Left renal pelvis (tissue), 4 donors: Measurements from ENCODE around the gene TEC. TPM values are rescaled to one million over a fixed set of nuclear protein-coding genes. Genes with fewer than 3 reads are reported as not detected.
"Not testable (repeated sequence)": the region's sequence is repeated elsewhere in the genome, so short reads cannot be mapped to it uniquely, and the experiment has no call there.

Experiments used
- DNase-seq, 4 donors: peaks; one replicate each; pipeline ENCODE4 v3.0.0-alpha.2; 2013; ENCODE audit warnings: low read depth in 4 of 4, low spot score in 3 of 4
- polyA plus RNA-seq, 4 donors: library from polyadenylated mRNA; unstranded; fragments of 120-200 nt; gene quantifications; one replicate each; pipeline ENCODE4 v1.2.1, GENCODE V29; 2013; ENCODE audit not compliant: insufficient read length in 4 of 4

TEC gene
- polyA plus RNA-seq = 1 to 10 TPM; 1.6 to 4.3 (median 3.4) TPM

DNA sequence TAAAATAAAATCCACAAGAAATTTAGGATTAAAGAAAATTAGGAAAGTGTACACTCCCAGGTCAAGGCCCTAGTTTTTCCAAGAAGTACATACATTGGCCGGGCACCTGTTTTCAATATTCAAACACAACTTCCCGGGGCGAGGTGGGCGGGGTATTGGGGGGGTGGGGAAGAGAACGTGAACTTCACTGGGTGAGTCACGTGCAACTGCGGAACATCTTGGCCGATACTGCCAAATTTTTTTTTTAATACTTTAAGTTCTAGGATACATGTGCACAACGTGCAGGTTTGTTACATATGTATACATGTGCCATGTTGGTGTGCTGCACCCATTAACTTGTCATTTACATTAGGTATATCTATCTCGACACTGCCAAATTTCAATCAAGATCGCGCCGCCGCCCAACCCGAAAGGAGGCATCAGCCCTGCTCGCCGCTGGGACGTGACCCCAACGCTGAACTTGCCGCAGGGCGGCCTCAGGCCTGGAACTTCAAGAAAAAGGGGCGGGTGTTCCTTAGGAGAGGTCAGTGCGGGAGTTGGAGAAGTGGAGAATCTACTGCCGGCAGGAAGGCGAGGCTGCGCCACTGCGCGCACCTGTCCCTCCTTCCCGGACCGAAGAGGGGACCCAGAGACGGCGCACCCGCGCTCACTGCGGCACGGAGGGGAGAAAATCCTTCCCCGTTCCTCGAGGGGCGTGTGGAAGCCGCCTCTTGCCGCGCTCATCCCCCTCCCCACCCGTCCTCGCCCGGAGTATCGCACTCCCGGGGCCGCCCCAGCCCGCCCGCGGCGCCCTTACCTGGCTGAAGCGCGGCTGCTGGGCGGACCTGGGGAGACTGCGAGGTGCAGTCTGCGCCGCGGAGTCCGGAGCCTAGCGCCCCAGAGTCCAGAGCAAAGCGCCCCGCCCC is at the start of gene TEC:
Gene TEC (minus strand): TSS at position 883 of the 905 bp plus-strand sequence. CDS start 41,224 bp downstream, outside the sequence.
- DNase-seq = peak in 3 of 4 donors; percentile 12 to 31 (median 19)

DNA sequence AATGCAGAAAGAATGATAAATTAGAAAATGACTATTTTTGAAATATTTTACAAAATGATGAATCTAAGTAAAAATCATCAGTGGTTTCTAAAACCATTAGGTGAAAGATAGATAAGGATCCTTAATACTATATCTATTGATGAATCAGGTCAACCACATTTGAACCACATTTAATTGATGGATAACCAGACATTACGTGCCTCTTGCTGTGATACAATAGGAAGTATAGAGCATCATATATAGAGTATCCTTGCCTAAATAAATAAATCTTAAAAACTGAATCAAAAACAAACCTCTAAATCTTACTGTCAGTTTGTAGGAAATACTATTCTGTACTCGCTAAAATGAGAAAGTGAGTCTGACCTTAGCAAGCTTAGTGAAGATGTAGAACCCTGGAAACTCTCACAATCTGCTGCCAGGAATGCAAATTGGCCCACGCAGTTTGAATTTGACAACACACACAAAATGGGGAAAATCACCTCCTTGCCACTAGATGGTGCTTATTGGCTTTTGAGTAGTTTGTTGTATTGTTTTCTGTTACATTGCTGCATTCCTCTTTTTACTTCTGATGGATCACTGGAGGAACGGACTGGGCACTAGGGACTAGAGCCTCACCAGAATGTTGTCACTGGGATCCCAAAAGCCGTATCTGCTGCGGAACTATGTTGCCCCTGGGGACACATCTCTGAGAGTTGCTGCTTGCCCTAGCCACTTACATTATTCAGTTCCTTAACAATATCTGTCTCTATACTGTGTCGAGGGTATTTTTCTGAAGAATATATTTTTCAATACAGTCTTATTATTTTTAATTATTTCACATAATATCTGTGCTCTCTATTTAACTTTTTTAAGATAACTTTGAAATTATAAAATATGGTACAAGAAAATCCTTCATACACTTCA is 46.3 kb upstream of the TEC start:
- DNase-seq = no peak

DNA sequence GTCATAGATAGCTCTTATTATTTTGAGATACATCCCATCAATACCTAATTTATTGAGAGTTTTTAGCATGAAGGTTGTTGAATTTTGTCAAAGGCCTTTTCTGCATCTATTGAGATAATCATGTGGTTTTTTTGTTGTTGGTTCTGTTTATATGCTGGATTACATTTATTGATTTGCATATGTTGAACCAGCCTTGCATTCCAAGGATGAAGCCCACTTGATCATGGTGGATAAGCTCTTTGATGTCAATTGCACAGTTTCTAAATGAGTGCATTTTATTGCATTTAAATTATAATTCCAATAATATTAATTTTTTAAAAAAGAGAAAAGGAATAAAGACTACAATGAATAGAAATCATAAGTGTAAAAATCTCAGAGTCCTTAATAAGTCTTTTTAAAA is 45.1 kb upstream of the TEC start:
- DNase-seq = not testable (repeated sequence)

DNA sequence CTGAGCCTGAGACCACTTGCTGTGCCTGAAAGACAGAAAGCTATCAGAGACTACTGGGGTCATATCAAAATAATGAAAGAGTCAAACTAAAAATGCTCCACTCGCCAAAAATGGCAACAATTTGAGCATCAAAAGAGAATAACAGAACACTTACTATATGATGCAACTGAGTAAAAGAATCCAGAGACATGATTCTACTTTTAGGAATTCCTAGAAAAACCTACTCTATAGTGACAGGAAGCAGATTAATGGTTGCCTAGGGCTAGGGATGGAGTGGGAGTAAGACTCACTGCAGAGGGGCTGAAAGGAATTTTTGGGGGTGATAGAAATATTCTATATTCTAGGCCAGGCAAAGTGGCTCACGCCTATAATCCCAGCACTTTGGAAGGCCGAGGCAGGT is 42.3 kb upstream of the TEC start:
- DNase-seq = no peak

GRCh38 chr4:48308901-48309300 is 39.3 kb upstream of the TEC start:
- DNase-seq = no peak

GRCh38 chr4:48307528-48307927 is 37.9 kb upstream of the TEC start:
- DNase-seq = no peak

GRCh38 chr4:48305508-48305907 is 35.9 kb upstream of the TEC start:
- DNase-seq = no peak

DNA sequence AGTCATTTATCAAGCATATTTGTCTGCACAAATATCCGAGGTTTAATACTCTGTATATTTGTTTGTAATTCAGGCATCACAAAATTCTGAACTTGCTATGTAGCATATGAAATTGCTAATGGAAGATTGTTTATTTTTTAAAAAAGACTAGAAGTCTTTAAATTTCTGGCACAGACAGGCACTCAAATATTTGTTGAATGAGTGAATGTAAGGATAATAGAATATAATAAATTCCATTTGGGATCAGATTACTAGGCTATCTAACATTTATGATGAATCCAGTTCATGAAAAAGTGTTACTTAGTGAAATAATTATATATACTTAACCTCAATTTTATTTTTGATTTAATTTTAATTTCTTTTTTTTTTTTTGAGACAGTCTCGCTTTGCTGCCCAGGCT is 30.4 kb upstream of the TEC start:
- no peak for DNase-seq

DNA sequence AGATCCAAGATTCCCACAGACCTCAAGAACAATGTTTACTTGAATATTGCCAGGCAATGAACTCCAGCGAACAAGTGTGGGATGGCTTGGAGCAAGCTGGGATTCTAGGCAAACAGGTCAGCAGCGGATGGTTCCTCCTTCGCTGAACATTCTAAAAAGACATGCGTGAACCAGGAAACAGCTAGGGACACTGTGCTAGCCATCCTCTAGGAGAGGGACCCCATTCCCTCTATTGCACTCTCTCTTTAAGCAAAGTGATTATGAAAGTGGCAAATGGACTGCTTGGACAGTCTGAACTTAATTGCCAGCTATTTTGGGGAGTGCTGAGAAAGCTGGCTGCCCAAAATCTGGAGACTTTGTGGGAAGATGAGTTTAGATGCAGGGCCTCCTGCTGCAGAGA is 29.9 kb upstream of the TEC start:
- no peak for DNase-seq

- DNase-seq = no peak
Measured at GRCh38 chr4:48297256-48297846, 27.7 kb upstream of the TEC start.

GRCh38 chr4:48296365-48296764 is 26.7 kb upstream of the TEC start:
- no peak for DNase-seq

DNA sequence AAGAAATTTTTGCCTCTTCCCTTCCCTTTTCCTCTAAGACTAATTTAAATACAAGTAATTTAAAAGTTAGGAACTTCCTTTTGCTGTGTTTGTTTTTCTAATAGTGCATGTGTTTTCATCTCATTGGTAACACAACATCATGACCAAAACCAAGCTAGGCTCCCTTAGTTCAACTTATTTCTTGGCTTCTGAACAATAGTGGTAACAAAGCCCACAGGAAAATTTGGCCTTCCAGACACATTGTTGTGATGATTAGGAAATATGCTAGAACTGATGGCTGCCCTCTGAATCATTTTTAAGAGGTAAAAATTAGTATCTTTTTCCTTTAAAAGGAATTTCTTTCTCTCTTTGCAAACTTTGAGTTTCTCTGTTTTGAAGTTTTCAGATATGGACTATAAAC is 25.5 kb upstream of the TEC start:
- DNase-seq = no peak

DNA sequence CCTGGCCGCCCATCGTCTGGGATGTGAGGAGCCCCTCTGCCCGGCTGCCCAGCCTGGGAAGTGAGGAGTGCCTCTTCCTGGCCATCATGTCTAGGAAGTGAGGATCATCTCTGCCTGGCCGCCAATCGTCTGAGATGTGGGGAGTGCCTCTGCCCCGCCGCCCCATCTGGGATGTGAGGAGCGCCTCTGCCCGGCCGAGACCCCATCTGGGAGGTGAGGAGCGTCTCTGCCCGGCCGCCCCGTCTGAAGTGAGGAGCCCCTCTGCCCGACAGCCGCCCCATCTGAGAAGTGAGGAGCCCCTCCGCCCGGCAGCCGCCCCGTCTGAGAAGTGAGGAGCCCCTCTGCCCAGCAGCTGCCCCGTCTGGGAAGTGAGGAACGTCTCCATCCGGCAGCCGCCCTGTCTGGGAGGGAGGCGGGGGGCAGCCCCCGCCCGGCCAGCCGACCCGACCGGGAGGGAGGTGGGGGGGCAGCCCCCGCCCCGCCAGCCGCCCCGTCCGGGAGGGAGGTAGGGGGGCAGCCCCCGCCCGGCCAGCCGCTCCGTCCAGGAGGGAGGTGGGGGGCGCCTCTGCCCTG is 22.7 kb upstream of the TEC start:
- not testable (repeated sequence) for DNase-seq

- DNase-seq = no peak
Measured at GRCh38 chr4:48290146-48290772, 20.6 kb upstream of the TEC start.

DNA sequence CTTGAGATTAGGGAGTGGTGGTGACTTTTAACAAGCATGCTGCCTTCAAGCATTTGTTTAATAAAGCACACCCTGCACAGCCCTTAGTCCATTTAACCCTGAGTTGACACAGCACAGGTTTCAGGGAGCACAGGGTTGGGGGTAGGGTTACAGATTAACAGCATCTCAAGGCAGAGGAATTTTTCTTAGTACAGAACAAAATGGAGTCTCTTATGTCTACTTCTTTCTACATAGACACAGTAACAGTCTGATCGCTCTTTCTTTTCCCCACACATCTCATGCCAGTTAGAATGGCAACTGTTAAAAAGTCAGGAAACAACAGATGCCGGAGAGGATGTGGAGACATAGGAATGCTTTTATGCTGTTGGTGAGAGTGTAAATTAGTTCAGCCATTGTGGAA is 16.4 kb upstream of the TEC start:
- not testable (repeated sequence) for DNase-seq

DNA sequence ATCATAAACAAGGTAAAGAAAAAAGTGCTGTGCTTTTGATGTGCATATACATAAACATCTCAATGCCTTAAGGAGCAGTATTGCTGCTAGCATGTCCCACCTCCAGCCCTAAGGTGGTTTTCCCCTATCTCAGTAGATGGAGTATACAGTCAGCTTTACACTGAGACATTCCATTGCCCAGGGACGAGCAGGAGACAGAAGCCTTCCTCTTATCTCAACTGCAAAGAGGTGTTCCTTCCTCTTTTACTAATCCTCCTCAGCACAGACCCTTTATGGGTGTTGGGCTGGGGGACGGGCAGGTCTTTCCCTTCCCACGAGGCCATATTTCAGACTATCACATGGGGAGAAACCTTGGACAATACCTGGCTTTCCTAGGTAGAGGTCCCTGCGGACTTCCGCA is 16.0 kb upstream of the TEC start:
- not testable (repeated sequence) for DNase-seq

DNA sequence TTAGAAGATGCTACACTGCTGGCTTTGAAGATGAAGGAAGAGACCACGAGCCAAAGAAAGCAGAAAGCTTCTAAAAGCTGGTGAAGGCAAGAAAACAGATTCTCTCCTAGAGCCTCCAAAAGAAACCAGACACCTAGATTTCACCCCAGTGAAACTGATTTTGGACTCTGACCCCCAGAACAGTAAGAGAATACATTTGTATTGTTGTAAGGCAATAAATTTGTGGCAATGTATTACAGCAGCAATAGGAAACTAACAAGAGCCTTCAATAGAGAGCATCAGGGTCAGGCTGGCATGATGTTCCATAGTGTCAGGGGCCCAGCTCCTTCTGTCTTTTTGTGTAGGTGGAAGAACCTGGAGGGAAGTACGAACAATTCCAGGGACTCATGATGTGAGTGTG is 6.0 kb upstream of the TEC start:
- DNase-seq = no peak

- DNase-seq = no peak
Measured at GRCh38 chr4:48275247-48275646, 5.6 kb upstream of the TEC start.

- no peak for DNase-seq
Measured at GRCh38 chr4:48271626-48272025, 2.0 kb upstream of the TEC start.

DNA sequence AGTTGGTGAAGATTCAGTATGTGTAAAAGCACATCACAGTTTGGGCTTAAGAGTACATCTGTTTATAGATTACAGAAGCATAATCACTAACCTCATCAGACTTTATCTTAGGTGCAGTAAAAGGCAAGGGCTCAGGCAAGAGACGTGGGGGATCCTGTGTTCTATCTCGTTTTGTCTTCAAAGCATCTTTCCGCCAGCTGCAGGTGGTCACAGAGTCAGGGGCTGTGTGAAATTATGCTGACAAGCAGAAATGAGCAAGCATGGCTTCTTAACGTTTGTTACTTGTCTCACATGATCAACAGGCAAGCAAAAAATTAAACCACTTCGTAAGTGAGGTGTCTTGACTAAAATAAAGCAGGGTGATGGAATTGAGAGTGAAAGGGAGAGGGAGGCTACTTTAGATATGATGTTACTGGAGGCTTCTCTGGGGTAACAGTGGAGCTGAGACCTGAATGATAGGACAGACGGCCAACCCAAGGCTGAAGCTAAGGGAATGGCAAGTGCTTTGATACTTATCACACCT is 1.4 kb upstream of the TEC start:
- no peak for DNase-seq
